Suprapubic skin (tissue), 4 donors: ENCODE data around the gene TRPV2. TPM values are rescaled to one million over a fixed set of nuclear protein-coding genes. Genes with fewer than 3 reads are reported as not detected.
"Not testable (repeated sequence)": the region's sequence is repeated elsewhere in the genome, so short reads cannot be mapped to it uniquely, and the experiment has no call there.

Source experiments
- DNase-seq, 2 donors: peaks; one replicate each; pipeline ENCODE4 v3.0.0-alpha.2; 2019; ENCODE audit warnings: low spot score in 2 of 2
- H3K27ac ChIP-seq: fragments of 200-600 bp; sonication (generic); one replicate; pipeline ENCODE4 v1.5.1; 2019
- H3K27me3 ChIP-seq: fragments of 200-600 bp; sonication (generic); one replicate; pipeline ENCODE4 v1.5.1; 2019
- H3K36me3 ChIP-seq: fragments of 200-600 bp; sonication (generic); one replicate; pipeline ENCODE4 v1.5.1; 2019
- H3K4me1 ChIP-seq: fragments of 200-600 bp; sonication (generic); one replicate; pipeline ENCODE4 v1.5.1; 2019
- H3K4me3 ChIP-seq: fragments of 200-600 bp; sonication (generic); one replicate; pipeline ENCODE4 v1.5.1; 2019; ENCODE audit warnings: mild to moderate bottlenecking
- H3K9me3 ChIP-seq: fragments of 200-600 bp; sonication (generic); one replicate; pipeline ENCODE4 v1.5.1; 2019
- EP300 ChIP-seq: sonication (generic); formaldehyde crosslinking; IDR thresholded peaks from one replicate; pipeline ENCODE4 v1.6.1; 2017; ENCODE audit warnings: antibody characterized with exemption
- POLR2A ChIP-seq, 2 donors: fragments of 450-650 bp; IDR thresholded peaks; one replicate each; pipeline ENCODE4 v1.6.1; 2017; ENCODE audit warnings: antibody characterized with exemption in 2 of 2, mild to moderate bottlenecking in 2 of 2, moderate library complexity in 2 of 2
- POLR2AphosphoS5 ChIP-seq, 3 donors: sonication (generic); formaldehyde crosslinking; IDR thresholded peaks; one replicate each; pipeline ENCODE4 v1.6.1; 2017; ENCODE audit warnings: antibody characterized with exemption in 3 of 3
- WGBS: methylation state at CpG from one replicate; pipeline ENCODE4 v1.1.5; 2018; 5-methylcytosine and 5-hydroxymethylcytosine counted together
- total RNA-seq, 4 donors: library from RNA; depleted of rRNA; stranded (reverse); fragments of >200 nt; gene quantifications; one replicate each; pipeline ENCODE4 v1.1.0, GENCODE V29; 2016
- TF ChIP-seq, protein P1 (sequence below), 2 donors: fragments of 200-600 bp in 1 of 2; fragments of 450-650 bp in 1 of 2; sonication (generic) in 1 of 2; IDR thresholded peaks; one replicate each; pipeline ENCODE4 v1.5.1; 2016 to 2019; ENCODE audit warnings: antibody characterized with exemption in 2 of 2, mild to moderate bottlenecking in 1 of 2, moderate library complexity in 1 of 2

Gene TRPV2
- total RNA-seq, 4 donors from 2014 or later, result 3.0 to 13.9 (median 7.9) TPM

DNA sequence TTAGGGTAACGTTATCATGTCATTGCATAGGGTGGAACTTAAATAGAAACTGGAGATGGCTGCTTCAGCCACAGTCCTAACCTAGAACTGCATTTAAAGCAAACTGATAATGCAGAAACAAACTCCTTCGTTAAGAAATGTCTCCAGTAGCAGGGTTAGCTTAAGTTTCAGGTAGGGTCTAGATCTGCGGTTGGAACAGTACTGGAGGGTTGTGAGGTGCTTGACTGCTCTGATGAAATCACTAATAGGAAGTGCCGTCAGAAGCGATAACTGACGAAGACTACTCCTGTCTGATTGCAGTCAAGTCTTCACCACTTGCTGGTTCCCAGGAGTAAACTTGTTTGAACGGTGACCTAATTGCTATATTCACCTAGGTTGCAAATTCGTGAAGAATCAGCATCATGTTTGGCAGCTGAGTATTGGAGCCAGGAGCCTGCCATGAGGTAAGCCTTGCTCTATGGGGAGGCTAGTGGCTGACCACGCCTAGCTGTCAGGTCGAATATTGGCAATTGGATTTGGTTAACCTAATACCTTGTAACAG is 24.5 kb downstream of the TRPV2 start:
- H3K4me3 ChIP-seq, result peak overlapping the region; percentile 64
- H3K9me3 ChIP-seq, result no peaks in the 10 kb centered on the region
- peak overlapping the region; percentile 82 for H3K27ac ChIP-seq
- TF ChIP-seq EP300 (no peak), POLR2AphosphoS5 (IDR thresholded peaks at IDR 0.05) (no peak), POLR2A (IDR thresholded peaks at IDR 0.05) (no peak)
- TF ChIP-seq, protein P1, sequence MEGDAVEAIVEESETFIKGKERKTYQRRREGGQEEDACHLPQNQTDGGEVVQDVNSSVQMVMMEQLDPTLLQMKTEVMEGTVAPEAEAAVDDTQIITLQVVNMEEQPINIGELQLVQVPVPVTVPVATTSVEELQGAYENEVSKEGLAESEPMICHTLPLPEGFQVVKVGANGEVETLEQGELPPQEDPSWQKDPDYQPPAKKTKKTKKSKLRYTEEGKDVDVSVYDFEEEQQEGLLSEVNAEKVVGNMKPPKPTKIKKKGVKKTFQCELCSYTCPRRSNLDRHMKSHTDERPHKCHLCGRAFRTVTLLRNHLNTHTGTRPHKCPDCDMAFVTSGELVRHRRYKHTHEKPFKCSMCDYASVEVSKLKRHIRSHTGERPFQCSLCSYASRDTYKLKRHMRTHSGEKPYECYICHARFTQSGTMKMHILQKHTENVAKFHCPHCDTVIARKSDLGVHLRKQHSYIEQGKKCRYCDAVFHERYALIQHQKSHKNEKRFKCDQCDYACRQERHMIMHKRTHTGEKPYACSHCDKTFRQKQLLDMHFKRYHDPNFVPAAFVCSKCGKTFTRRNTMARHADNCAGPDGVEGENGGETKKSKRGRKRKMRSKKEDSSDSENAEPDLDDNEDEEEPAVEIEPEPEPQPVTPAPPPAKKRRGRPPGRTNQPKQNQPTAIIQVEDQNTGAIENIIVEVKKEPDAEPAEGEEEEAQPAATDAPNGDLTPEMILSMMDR (IDR thresholded peaks at IDR 0.05), result no peak
- peaks cover 39% of the 10 kb centered on the region for H3K36me3 ChIP-seq
- WGBS, result 7% methylated on average over 9 of the region's 10 CpGs
- H3K27me3 ChIP-seq, result no peaks in the 10 kb centered on the region
- no peak for DNase-seq
- H3K4me1 ChIP-seq, result peaks cover 47% of the 10 kb centered on the region

DNA sequence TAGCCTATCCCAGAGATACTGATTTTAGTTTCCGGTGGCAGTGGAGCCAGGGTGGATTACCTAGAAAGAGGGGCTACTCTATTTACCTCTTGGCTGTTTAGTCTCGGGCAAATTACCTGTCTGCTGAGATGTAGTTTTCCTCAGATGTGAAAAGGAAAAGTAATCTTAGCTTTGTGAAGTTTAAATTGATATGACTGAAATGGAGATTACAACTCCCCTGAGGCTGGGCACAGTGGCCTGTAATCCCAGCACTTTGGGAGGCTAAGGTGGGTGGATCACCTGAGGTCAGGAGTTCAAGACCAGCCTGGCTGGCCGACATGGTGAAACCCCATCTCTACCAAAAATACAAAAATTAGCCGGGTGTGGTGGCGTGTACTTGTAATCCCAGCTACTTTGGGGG is 25.0 kb downstream of the TRPV2 start:
- not testable (repeated sequence) for H3K9me3 ChIP-seq, H3K27me3 ChIP-seq, DNase-seq
- peak overlapping the region; percentile 64 for H3K4me3 ChIP-seq
- peaks cover 39% of the 10 kb centered on the region for H3K36me3 ChIP-seq
- H3K4me1 ChIP-seq, result peaks cover 47% of the 10 kb centered on the region
- 56% methylated on average over 5 of the region's 5 CpGs for WGBS
- H3K27ac ChIP-seq, result peak overlapping the region; percentile 82

DNA sequence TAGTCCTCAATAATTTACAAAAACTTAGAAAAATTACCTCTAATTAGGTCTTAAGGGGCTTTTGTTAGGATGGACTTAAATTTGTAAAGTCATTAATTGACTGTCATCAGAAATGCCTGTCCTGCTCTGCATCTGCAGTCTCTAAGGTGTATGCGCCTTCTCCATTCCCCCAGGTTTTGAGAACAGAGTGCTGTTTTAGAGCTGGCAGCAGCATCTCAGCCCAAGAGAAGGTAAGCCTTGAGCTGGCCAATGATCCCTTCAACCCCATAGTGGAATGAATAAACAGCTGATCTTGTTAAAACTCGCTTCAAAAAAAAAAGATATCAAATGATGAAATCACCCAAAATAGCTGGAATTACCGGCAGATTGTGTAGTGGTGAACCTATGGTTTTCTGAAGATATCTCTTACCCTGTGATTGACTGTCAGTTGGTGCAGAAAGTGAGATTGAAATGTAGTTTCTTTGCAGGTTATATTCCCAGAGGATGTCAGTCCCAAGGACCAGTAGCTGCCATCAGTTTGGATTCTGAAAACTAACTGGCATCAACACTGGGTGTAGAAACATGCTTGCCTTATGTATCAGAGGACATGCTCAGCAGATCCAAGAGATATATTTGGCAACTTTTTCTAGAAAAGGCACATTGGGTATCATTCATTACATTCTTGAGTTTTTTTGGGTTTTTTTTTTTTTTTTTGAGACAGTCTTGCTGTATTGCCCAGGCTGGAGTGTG is 25.7 kb downstream of the TRPV2 start:
- no peaks in the 10 kb centered on the region for H3K27me3 ChIP-seq
- no peak overlapping the region for H3K27ac ChIP-seq
- DNase-seq, result no peak
- TF ChIP-seq POLR2AphosphoS5 (IDR thresholded peaks at IDR 0.05) (no peak), EP300 (no peak), POLR2A (IDR thresholded peaks at IDR 0.05) (no peak)
- TF ChIP-seq, protein P1 (IDR thresholded peaks at IDR 0.05), result no peak
- no peaks in the 10 kb centered on the region for H3K9me3 ChIP-seq
- peaks cover 39% of the 10 kb centered on the region for H3K36me3 ChIP-seq
- no peak overlapping the region for H3K4me3 ChIP-seq
- 67% methylated on average over 3 of the region's 3 CpGs for WGBS
- H3K4me1 ChIP-seq, result peaks cover 47% of the 10 kb centered on the region

GRCh38 chr17:16442141-16442540 is 26.8 kb downstream of the TRPV2 start:
- peaks cover 49% of the 10 kb centered on the region for H3K36me3 ChIP-seq
- H3K4me1 ChIP-seq, result peaks cover 47% of the 10 kb centered on the region
- WGBS, result 100% methylated on average over 1 of the region's 1 CpG
- DNase-seq, result no peak
- no peaks in the 10 kb centered on the region for H3K9me3 ChIP-seq
- no peak overlapping the region for H3K4me3 ChIP-seq
- TF ChIP-seq POLR2AphosphoS5 (IDR thresholded peaks at IDR 0.05) (no peak), POLR2A (IDR thresholded peaks at IDR 0.05) (no peak), EP300 (no peak)
- TF ChIP-seq, protein P1 (IDR thresholded peaks at IDR 0.05), result no peak
- H3K27me3 ChIP-seq, result no peaks in the 10 kb centered on the region
- H3K27ac ChIP-seq, result no peak overlapping the region

DNA sequence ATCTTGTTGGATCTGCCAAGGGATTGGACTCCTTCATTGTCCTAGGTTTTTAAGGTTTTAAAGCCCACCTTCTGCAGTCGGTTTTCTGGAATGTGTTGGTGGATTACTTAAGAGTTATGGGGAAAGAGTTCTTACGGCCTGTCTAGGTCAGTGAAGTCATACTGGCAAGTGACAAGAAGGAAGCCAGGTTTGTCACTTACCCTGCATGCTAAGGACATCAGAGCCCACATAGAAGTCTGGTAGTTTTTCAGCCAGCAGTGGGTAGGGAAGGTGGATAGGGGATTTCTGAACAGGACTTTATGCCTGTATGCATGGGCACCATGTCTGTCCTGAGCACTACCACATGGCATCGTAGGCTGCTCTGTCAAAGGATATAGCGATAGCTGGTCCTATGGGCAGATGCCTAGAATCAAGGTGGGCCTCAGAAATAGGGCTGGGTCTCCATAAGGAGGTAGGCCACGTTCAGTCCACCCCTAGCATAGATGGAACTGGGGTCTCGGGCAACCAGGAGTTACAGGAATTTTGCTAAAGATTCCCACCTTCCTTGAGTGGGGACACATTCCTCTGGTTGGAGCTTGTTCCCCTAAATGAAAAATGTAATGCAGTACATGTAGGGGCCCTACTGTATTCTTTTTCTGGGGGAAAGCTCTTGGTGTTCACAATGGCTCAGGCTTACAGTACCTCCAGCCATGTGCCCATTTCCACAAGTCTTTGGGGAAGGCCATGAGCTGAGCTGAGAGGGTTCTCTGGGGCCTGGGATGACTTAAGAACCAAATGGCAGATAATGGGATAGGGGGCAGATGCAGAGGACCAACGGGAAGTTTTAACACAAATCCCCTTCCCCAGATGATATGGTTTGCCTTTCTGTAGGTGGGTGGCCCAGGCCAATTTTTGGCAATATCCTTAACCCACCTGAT is 27.5 kb downstream of the TRPV2 start:
- no peak overlapping the region for H3K27ac ChIP-seq
- H3K9me3 ChIP-seq, result no peaks in the 10 kb centered on the region
- 68% methylated on average over 7 of the region's 7 CpGs for WGBS
- no peak overlapping the region for H3K4me3 ChIP-seq
- peaks cover 56% of the 10 kb centered on the region for H3K36me3 ChIP-seq
- no peaks in the 10 kb centered on the region for H3K27me3 ChIP-seq
- no peak for TF ChIP-seq EP300
- no peak for TF ChIP-seq POLR2AphosphoS5 (IDR thresholded peaks at IDR 0.05)
- TF ChIP-seq, protein P1 (IDR thresholded peaks at IDR 0.05), result no peak
- peaks cover 47% of the 10 kb centered on the region for H3K4me1 ChIP-seq
- no peak for DNase-seq
